HG02623 (cell line): Measurements from ENCODE around the gene COQ8A.
"Not testable (repeated sequence)": the region's sequence is repeated elsewhere in the genome, so short reads cannot be mapped to it uniquely, and the experiment has no call there.

Experiments used
- ATAC-seq: cut with Tn5 transposase; IDR thresholded peaks from one replicate; pipeline ENCODE4 v1.9.1; 2021; ENCODE audit warnings: moderate library complexity; ENCODE audit not compliant: unreplicated experiment

COQ8A gene

GRCh38 chr1:226951286-226952117 is 11.4 kb downstream of the COQ8A start:
- ATAC-seq = no peak

GRCh38 chr1:226952118-226952441 is 12.0 kb downstream of the COQ8A start:
- no peak for ATAC-seq

- ATAC-seq = no peak
Measured at GRCh38 chr1:226953175-226953800, 13.2 kb downstream of the COQ8A start.

GRCh38 chr1:226954337-226954736 is 14.2 kb downstream of the COQ8A start:
- no peak for ATAC-seq

- no peak for ATAC-seq
Measured at GRCh38 chr1:226954777-226955176, 14.7 kb downstream of the COQ8A start.

- ATAC-seq = not testable (repeated sequence)
Measured at GRCh38 chr1:226955857-226956256, 15.8 kb downstream of the COQ8A start.

- no peak for ATAC-seq
Measured at GRCh38 chr1:226956942-226957713, 17.0 kb downstream of the COQ8A start.

- no peak for ATAC-seq
Measured at GRCh38 chr1:226957714-226958113, 17.6 kb downstream of the COQ8A start.

GRCh38 chr1:226958300-226958699 is 18.2 kb downstream of the COQ8A start:
- no peak for ATAC-seq

GRCh38 chr1:226960256-226960655 is 20.2 kb downstream of the COQ8A start:
- no peak for ATAC-seq

- ATAC-seq = no peak
Measured at GRCh38 chr1:226960944-226961765, 21.1 kb downstream of the COQ8A start.

- ATAC-seq = no peak
Measured at GRCh38 chr1:226962421-226963391, 22.6 kb downstream of the COQ8A start.

GRCh38 chr1:226964068-226964425 is 24.0 kb downstream of the COQ8A start:
- ATAC-seq = no peak

GRCh38 chr1:226964611-226965486 is 24.8 kb downstream of the COQ8A start:
- no peak for ATAC-seq

GRCh38 chr1:226965581-226966440 is 25.7 kb downstream of the COQ8A start:
- no peak for ATAC-seq

- no peak for ATAC-seq
Measured at GRCh38 chr1:226966683-226967082, 26.6 kb downstream of the COQ8A start.

GRCh38 chr1:226967665-226968064 is 27.6 kb downstream of the COQ8A start:
- ATAC-seq = no peak

- ATAC-seq = no peak
Measured at GRCh38 chr1:226971765-226972164, 31.7 kb downstream of the COQ8A start.
